Measurements from ENCODE around the gene STK24.

GRCh38 chr13:98415326-98416070 lies 161.4 kb downstream of the STK24 start:
- TF ChIP-seq POLR2A (IDR thresholded peaks at IDR 0.05; ENCODE audit: low read depth, low read length): no peak
- no peak for TF ChIP-seq TAF1 (IDR thresholded peaks at IDR 0.05; ENCODE audit: borderline replicate concordance, low read depth, low read length)
- TF ChIP-seq POLR2AphosphoS5 (IDR thresholded peaks at IDR 0.05; ENCODE audit: low read depth, low read length): no peak

All from GM12892 (cell line).